ENCODE measurements around the gene VPS35. TPM values are rescaled to one million over a fixed set of nuclear protein-coding genes. Genes with fewer than 3 reads are reported as not detected.

The VPS35 gene
- total and polyA plus RNA-seq, 2 of the 13 experiments (the other 11 are each of a cell fraction or from before 2014, with no cell fraction given) = 30.7 to 136 TPM

- no peak for TF ChIP-seq THYN1 (CRISPR knock-in tag; IDR thresholded peaks at IDR 0.05; ENCODE audit: borderline replicate concordance, low read depth)
- no peak for TF ChIP-seq ZNF878 (CRISPR knock-in tag; IDR thresholded peaks at IDR 0.05)
- TF ChIP-seq CHD2 (IDR thresholded peaks at IDR 0.05; ENCODE audit: low read depth, low read length) = no peak
- TF ChIP-seq ZKSCAN5 (CRISPR knock-in tag; IDR thresholded peaks at IDR 0.05) = no peak
- TF ChIP-seq ARID4A (CRISPR knock-in tag; IDR thresholded peaks at IDR 0.05; ENCODE audit: borderline replicate concordance) = peak; percentile 37; the same call in 1 of the 2 replicates
- no peak for TF ChIP-seq GTF3A (CRISPR knock-in tag; conservative IDR thresholded peaks at IDR 0.05)
- TF ChIP-seq HMGXB4 (CRISPR knock-in tag; IDR thresholded peaks at IDR 0.05; ENCODE audit: borderline replicate concordance in 1 of 2, low read depth in 1 of 2) = peak in 1 of 2 experiments; percentile 73; a peak in 2 of 4 replicates
- no peak; the same call in 1 of the 2 replicates for TF ChIP-seq KDM5B (CRISPR knock-in tag; IDR thresholded peaks at IDR 0.05; ENCODE audit: borderline replicate concordance)
- TF ChIP-seq ZC3H4 (CRISPR knock-in tag; IDR thresholded peaks at IDR 0.05; ENCODE audit: borderline replicate concordance) = no peak
- TF ChIP-seq ZNF207 (IDR thresholded peaks at IDR 0.05; ENCODE audit: borderline replicate concordance) = no peak
- no peak for TF ChIP-seq PCBP2 (optimal IDR thresholded peaks at IDR 0.05; ENCODE audit: low read depth, low read length, poor library complexity, severe bottlenecking)
- TF ChIP-seq MAFF (IDR thresholded peaks at IDR 0.05; ENCODE audit: low read depth, low read length) = no peak
- no peak for TF ChIP-seq KDM5A (IDR thresholded peaks at IDR 0.05; ENCODE audit: borderline replicate concordance, low read length)
- TF ChIP-seq ZNF484 (CRISPR knock-in tag; IDR thresholded peaks at IDR 0.05; ENCODE audit: borderline replicate concordance, low read depth) = no peak
- 0 out of 2 replicates have a peak, but pooled peaks have one; percentile 23 for TF ChIP-seq PRDM10 (CRISPR knock-in tag; IDR thresholded peaks at IDR 0.05; ENCODE audit: low read depth)
- no peak for TF ChIP-seq KDM4B (CRISPR knock-in tag; IDR thresholded peaks at IDR 0.05)
- TF ChIP-seq ZNF879 (CRISPR knock-in tag; IDR thresholded peaks at IDR 0.05) = no peak
- TF ChIP-seq ZFX (CRISPR knock-in tag; IDR thresholded peaks at IDR 0.05; ENCODE audit: low read depth) = peak; percentile 76
These were observed 59.4 kb downstream of the VPS35 start (continued) for GRCh38 chr16:46629331-46630219.
